Mesenchymal stem cell (in vitro differentiated cells and primary cell): ENCODE results near the gene DHDH.

Experiments
- DNase-seq: peaks from one replicate; pipeline ENCODE4 v3.0.0-alpha.2; 2013
- H2AFZ ChIP-seq: one replicate; pipeline ENCODE4 v1.6.1; 2013; ENCODE audit warnings: low read depth, mild to moderate bottlenecking, control low read depth, inconsistent platforms, low read length, moderate library complexity
- H2AK5ac ChIP-seq: 2 replicates; pipeline ENCODE4 v1.6.1; 2013; ENCODE audit warnings: low read length, moderate library complexity, mild to moderate bottlenecking, inconsistent platforms; ENCODE audit not compliant: severe bottlenecking
- H2BK120ac ChIP-seq: one replicate; pipeline ENCODE4 v1.6.1; 2013; ENCODE audit warnings: low read depth, mild to moderate bottlenecking, inconsistent platforms, low read length, moderate library complexity
- H2BK12ac ChIP-seq, 2 experiments: one replicate each; pipeline ENCODE4 v1.6.1; 2013; ENCODE audit warnings: inconsistent platforms in 2 of 2, low read length in 2 of 2, mild to moderate bottlenecking in 2 of 2, moderate library complexity in 2 of 2, control low read depth in 1 of 2
- H2BK15ac ChIP-seq: one replicate; pipeline ENCODE4 v1.6.1; 2013; ENCODE audit warnings: mild to moderate bottlenecking, low read depth, inconsistent platforms; ENCODE audit not compliant: poor library complexity, severe bottlenecking
- H2BK5ac ChIP-seq: 2 replicates; pipeline ENCODE4 v1.6.1; 2013; ENCODE audit warnings: low read depth, mild to moderate bottlenecking, low read length, control low read depth, inconsistent platforms; ENCODE audit not compliant: poor library complexity, severe bottlenecking
- H3K14ac ChIP-seq, 2 experiments: one replicate each; pipeline ENCODE4 v1.6.1; 2013; ENCODE audit warnings: inconsistent platforms in 2 of 2, low read length in 2 of 2, control low read depth in 1 of 2, mild to moderate bottlenecking in 1 of 2, moderate library complexity in 1 of 2
- H3K18ac ChIP-seq, 2 experiments: one replicate each; pipeline ENCODE4 v1.6.1; 2013; ENCODE audit warnings: inconsistent platforms in 2 of 2, low read length in 2 of 2, control low read depth in 1 of 2, low read depth in 1 of 2, mild to moderate bottlenecking in 1 of 2
- H3K23ac ChIP-seq, 2 experiments: one replicate each; pipeline ENCODE4 v1.6.1; 2013; ENCODE audit warnings: inconsistent platforms in 2 of 2, low read length in 2 of 2, mild to moderate bottlenecking in 2 of 2, moderate library complexity in 2 of 2, control low read depth in 1 of 2
- H3K27ac ChIP-seq: 2 replicates; pipeline ENCODE4 v1.5.1; 2013; ENCODE audit warnings: mild to moderate bottlenecking, moderate library complexity, low read length, control low read depth, inconsistent platforms; ENCODE audit not compliant: poor library complexity, severe bottlenecking
- H3K27me3 ChIP-seq, 2 experiments: 2 replicates each; pipeline versions ENCODE4 v1.6.1 to v1.7.0; 2013; ENCODE audit warnings: low read length in 2 of 2, mild to moderate bottlenecking in 2 of 2, moderate library complexity in 2 of 2, control low read depth in 1 of 2, inconsistent platforms in 1 of 2; ENCODE audit not compliant: control insufficient read depth in 1 of 2, insufficient read depth in 1 of 2
- H3K36me3 ChIP-seq, 2 experiments: 2 replicates each; pipeline versions ENCODE4 v1.6.1 to v1.7.0; 2013; ENCODE audit warnings: low read length in 2 of 2, control low read depth in 1 of 2, inconsistent platforms in 1 of 2, low read depth in 1 of 2, mild to moderate bottlenecking in 1 of 2; ENCODE audit not compliant: insufficient read depth in 2 of 2, control insufficient read depth in 1 of 2
- H3K4ac ChIP-seq, 2 experiments: one replicate each; pipeline ENCODE4 v1.6.1; 2013; ENCODE audit warnings: inconsistent platforms in 2 of 2, low read length in 2 of 2, mild to moderate bottlenecking in 2 of 2, moderate library complexity in 2 of 2, control low read depth in 1 of 2, low read depth in 1 of 2
- H3K4me1 ChIP-seq: 2 replicates; pipeline ENCODE4 v1.6.1; 2013; ENCODE audit warnings: low read depth, low read length, control low read depth; ENCODE audit not compliant: control insufficient read depth, insufficient read depth
- H3K4me2 ChIP-seq: 2 replicates; pipeline ENCODE4 v1.6.1; 2013; ENCODE audit warnings: low read length, mild to moderate bottlenecking, inconsistent platforms; ENCODE audit not compliant: poor library complexity, severe bottlenecking
- H3K4me3 ChIP-seq, 2 experiments: 2 replicates each; pipeline versions ENCODE4 v1.5.1 to v1.7.0; 2013; ENCODE audit warnings: low read length in 2 of 2, mild to moderate bottlenecking in 2 of 2, control low read depth in 1 of 2, low read depth in 1 of 2; ENCODE audit not compliant: insufficient read depth in 1 of 2
- H3K79me1 ChIP-seq: replicated peaks from 2 replicates; pipeline ENCODE4 v1.6.1; 2013; ENCODE audit warnings: mild to moderate bottlenecking, control low read depth, low read length, inconsistent platforms; ENCODE audit not compliant: poor library complexity, severe bottlenecking
- H3K9ac ChIP-seq: 2 replicates; pipeline ENCODE4 v1.7.0; 2013; ENCODE audit warnings: mild to moderate bottlenecking, low read length, moderate library complexity
- H3K9me3 ChIP-seq: 2 replicates; pipeline ENCODE4 v1.7.0; 2013; ENCODE audit warnings: mild to moderate bottlenecking, low read length; ENCODE audit not compliant: control insufficient read depth
- H4K8ac ChIP-seq: one replicate; pipeline ENCODE4 v1.6.1; 2013; ENCODE audit warnings: inconsistent platforms, mild to moderate bottlenecking, low read length, moderate library complexity
- H4K91ac ChIP-seq: one replicate; pipeline ENCODE4 v1.6.1; 2013; ENCODE audit warnings: mild to moderate bottlenecking, low read length, inconsistent platforms
- WGBS: methylation state at CpG from one replicate; pipeline ENCODE4 v1.1.7; 2013; ENCODE audit warnings: mixed read lengths; 5-methylcytosine and 5-hydroxymethylcytosine counted together

Gene DHDH

DNA sequence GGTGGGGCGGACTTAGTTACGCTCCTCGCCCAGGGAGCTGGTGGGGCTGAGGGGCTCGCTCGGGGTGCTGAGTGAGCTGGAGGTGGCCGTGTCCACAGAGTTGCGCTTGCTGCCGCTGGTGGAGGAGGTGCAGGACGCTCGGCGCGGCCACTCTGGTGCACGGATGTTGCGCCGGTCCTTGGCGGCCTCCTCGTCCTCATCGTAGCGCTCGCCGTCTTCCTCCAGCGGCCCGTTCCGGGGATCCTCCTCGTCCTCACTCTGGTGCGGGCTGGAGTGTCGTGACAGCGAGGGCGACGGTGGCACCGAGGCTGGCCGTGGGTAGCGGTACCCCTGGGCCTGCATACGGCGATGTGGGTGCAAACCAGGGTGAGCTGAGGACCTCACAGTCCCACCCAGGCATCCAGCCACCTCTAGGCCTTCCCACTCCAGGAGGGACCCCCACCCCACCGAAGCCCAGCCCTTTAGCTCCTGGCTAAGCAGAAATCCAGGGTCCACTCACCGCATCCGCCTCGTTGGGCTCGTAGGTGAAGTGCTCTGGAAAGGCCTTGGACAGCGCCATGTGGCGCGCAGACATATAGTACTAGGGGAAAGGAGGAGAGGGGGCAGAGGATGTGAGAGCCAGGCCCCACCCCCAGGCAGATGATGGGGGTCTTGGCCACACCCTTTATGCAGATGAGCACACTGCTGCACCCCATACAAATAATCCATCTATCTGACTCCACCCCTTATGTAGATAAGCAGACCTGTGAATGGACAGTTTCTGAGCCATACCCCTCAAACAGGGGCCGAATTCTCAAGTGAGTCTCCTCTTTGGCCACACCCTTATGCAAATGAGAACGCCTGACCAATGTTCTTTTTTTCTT lies 36.0 kb downstream of the DHDH start:
- Histone ChIP-seq H3K4me1 (peaks cover 15% of the 10 kb centered on the region), H2BK5ac (no peak overlapping the region), H2AK5ac (no peak overlapping the region), H4K91ac (no peak overlapping the region), H3K23ac (no peak overlapping the region), H2AFZ (no peak overlapping the region), H3K4me2 (no peak overlapping the region), H3K14ac (no peak overlapping the region), H3K27me3 (no peaks in the 10 kb centered on the region), H2BK12ac (no peak overlapping the region), H3K36me3 (peaks cover 64 to 68% of the 10 kb centered on the region in 2 experiments), H2BK15ac (no peak overlapping the region), H3K79me1 (peaks cover 4% of the 10 kb centered on the region), H3K18ac (no peak overlapping the region), H3K9ac (no peak overlapping the region), H3K4ac (no peak overlapping the region), H3K4me3 (no peak overlapping the region), H3K9me3 (no peaks in the 10 kb centered on the region), H4K8ac (no peak overlapping the region), H3K27ac (no peak overlapping the region), H2BK120ac (no peak overlapping the region)
- 98% methylated on average over 38 of the region's 45 CpGs for WGBS
- DNase-seq: peak; percentile 69

DNA sequence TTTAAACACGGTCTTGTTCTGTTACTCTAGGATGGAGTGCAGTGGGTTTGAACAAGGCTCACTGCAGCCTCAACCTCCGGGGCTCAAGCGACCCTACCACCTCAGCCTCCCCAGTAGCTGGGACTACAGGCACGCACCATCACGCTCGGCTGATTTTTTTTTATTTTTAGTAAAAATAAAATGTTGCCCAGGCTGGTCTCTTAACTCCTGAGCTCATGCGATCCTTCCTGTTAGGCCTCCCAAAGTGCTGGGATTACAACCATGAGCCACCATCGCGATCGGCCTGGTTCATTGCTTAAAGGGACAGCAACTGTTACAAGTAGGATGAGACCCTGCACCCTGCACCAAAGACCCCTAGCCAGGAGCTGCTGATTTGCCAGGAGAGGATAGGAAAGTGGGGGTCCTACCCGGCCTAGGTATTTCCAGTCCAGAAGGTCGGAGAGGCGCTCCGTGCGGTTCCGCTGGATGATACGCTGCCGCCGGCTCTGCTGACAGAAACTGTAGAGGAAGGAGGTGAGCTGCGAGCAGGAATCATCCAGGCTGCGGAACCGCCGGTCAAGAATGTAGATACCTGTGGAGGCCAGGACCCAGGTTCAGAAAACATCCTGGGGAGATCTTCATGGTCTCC lies 36.8 kb downstream of the DHDH start:
- no peak overlapping the region for H3K18ac ChIP-seq
- H3K27me3 ChIP-seq: no peaks in the 10 kb centered on the region
- H3K23ac ChIP-seq: no peak overlapping the region
- H3K79me1 ChIP-seq: peaks cover 4% of the 10 kb centered on the region
- 95% methylated on average over 22 of the region's 23 CpGs for WGBS
- no peak overlapping the region for H2AFZ ChIP-seq
- peaks cover 68 to 71% of the 10 kb centered on the region in 2 experiments for H3K36me3 ChIP-seq
- H2BK15ac ChIP-seq: no peak overlapping the region
- no peak overlapping the region for H2AK5ac ChIP-seq
- no peak overlapping the region for H3K14ac ChIP-seq
- no peak overlapping the region for H3K4me3 ChIP-seq
- H3K27ac ChIP-seq: peak overlapping the region; percentile 19
- H2BK5ac ChIP-seq: no peak overlapping the region
- peak; percentile 27 for DNase-seq
- no peak overlapping the region for H2BK120ac ChIP-seq
- peaks cover 12% of the 10 kb centered on the region for H3K4me1 ChIP-seq
- H2BK12ac ChIP-seq: no peak overlapping the region
- H3K4me2 ChIP-seq: no peak overlapping the region
- no peak overlapping the region for H4K8ac ChIP-seq
- H3K4ac ChIP-seq: no peak overlapping the region
- no peak overlapping the region for H3K9ac ChIP-seq
- H3K9me3 ChIP-seq: no peaks in the 10 kb centered on the region
- H4K91ac ChIP-seq: no peak overlapping the region

DNA sequence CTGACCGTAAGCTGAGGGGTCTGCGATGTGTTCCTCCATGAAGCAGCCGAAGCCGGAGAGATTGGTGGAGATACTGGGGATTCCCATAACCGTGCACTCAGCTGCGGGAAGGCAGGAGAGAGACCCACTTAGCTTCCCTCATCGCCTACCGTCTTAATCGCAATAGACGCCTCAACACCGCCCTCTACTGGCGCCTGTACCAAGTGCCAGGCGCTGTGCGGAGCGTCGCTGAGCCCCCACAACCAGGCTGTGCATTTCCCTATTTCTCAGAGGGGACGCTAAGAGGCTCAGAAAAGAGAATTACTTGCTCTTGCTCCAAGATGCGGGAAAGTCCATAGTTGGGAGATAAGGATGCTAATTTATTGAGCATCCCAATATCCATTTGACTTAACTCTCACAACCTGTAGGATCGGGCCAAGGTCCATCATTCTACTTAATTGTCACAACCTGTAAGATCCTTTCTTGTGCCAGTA lies 37.5 kb downstream of the DHDH start:
- Histone ChIP-seq H3K23ac (no peak overlapping the region), H2BK120ac (no peak overlapping the region), H3K9ac (no peak overlapping the region), H3K27ac (no peak overlapping the region), H3K4me3 (no peak overlapping the region), H3K27me3 (no peaks in the 10 kb centered on the region), H2AK5ac (no peak overlapping the region), H2BK15ac (no peak overlapping the region), H3K14ac (no peak overlapping the region), H3K79me1 (peaks cover 4% of the 10 kb centered on the region), H3K18ac (no peak overlapping the region), H2BK5ac (no peak overlapping the region), H3K36me3 (peaks cover 66 to 69% of the 10 kb centered on the region in 2 experiments), H4K8ac (no peak overlapping the region), H2BK12ac (no peak overlapping the region), H4K91ac (no peak overlapping the region), H3K4me2 (no peak overlapping the region), H3K4me1 (peaks cover 12% of the 10 kb centered on the region), H3K4ac (no peak overlapping the region), H2AFZ (no peak overlapping the region), H3K9me3 (no peaks in the 10 kb centered on the region)
- WGBS: 23% methylated on average over 18 of the region's 19 CpGs
- peak; percentile 89 for DNase-seq
